ENCODE results near the gene EPHB2. TPM values are rescaled to one million over a fixed set of nuclear protein-coding genes. Genes with fewer than 3 reads are reported as not detected.

Gene EPHB2
- total RNA-seq, 3 donors from 2014 or later = 22.7 to 76.7 (median 70.8) TPM

- no peaks in the 10 kb centered on the region for H3K9me3 ChIP-seq
- H3K36me3 ChIP-seq (ENCODE audit: low read depth) = no peaks in the 10 kb centered on the region
- DNase-seq (no peak), ATAC-seq (no peak)
- no peaks in the 10 kb centered on the region for H3K4me1 ChIP-seq (ENCODE audit: low read depth)
- TF ChIP-seq, protein P1, sequence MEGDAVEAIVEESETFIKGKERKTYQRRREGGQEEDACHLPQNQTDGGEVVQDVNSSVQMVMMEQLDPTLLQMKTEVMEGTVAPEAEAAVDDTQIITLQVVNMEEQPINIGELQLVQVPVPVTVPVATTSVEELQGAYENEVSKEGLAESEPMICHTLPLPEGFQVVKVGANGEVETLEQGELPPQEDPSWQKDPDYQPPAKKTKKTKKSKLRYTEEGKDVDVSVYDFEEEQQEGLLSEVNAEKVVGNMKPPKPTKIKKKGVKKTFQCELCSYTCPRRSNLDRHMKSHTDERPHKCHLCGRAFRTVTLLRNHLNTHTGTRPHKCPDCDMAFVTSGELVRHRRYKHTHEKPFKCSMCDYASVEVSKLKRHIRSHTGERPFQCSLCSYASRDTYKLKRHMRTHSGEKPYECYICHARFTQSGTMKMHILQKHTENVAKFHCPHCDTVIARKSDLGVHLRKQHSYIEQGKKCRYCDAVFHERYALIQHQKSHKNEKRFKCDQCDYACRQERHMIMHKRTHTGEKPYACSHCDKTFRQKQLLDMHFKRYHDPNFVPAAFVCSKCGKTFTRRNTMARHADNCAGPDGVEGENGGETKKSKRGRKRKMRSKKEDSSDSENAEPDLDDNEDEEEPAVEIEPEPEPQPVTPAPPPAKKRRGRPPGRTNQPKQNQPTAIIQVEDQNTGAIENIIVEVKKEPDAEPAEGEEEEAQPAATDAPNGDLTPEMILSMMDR (IDR thresholded peaks at IDR 0.05) = no peak
- intact Hi-C loops (cut with DNase I, micrococcal nuclease) = no loop called here
- no peak overlapping the region for H3K4me3 ChIP-seq
These were observed 212.0 kb downstream of the EPHB2 start for GRCh38 chr1:22922640-22923039.

DNA sequence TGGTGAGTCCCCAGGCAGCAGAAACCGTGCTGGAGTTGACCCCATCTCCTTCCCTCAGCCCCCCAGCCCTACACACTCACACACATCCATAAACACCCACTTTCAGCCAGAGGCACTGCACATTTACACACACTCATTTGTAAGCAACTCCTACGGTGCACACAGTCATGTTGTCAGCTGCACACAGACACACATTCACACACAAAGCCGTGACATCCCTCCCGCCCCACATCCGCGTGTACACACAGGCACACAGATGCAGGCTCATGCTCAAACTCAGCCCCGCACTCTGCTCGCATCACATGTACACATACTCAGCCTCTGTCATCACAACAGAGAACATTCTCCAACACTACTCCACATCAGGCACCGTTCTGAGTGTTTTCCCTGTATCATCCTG, 214.5 kb downstream of the EPHB2 start:
- Histone ChIP-seq H3K36me3 (ENCODE audit: low read depth) (no peaks in the 10 kb centered on the region), H3K4me3 (no peak overlapping the region), H3K4me1 (ENCODE audit: low read depth) (no peaks in the 10 kb centered on the region), H3K9me3 (no peaks in the 10 kb centered on the region)
- ATAC-seq (no peak), DNase-seq (no peak)
- intact Hi-C loops (cut with DNase I, micrococcal nuclease) = no loop called here
- TF ChIP-seq, protein P1 (IDR thresholded peaks at IDR 0.05) = no peak

DNA sequence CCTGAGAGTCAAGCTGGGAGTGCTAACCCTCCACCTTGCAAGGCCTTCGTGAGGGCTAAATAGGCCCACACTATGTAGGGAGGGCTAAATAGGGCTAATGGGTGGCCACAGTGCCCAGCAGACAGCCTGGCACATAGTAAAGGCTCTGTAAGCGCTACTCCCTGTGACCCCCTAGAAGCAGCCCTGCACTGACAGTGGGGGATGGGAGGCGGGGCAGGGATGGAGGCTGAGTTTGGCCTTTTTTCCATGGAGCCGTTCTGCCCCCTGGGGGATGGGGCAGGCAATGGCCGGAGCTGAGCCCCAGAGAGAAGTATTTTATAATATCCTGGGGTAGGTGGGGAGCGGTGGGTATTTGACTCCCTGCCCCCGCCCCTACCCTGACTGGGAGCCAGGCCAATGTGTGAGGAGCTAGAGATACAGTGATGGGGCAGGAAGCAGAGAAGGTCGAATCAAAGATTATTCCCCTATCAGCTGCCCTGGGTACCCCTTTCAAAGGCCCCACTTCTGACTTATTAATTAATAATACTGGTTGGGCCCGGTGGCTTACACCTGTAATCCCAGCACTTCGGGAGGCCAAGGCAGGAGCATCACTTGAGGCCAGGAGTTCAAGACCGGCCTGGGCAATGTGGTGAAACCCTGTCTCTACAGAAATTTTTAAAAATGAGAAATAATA, 219.7 kb downstream of the EPHB2 start:
- peak in 2 of 3 donors; percentile 61 to 68 for DNase-seq
- TF ChIP-seq, protein P1 (IDR thresholded peaks at IDR 0.05) = peak; percentile 68
- ATAC-seq = peak; percentile 76
- Histone ChIP-seq H3K4me1 (ENCODE audit: low read depth) (no peaks in the 10 kb centered on the region), H3K36me3 (ENCODE audit: low read depth) (no peaks in the 10 kb centered on the region), H3K4me3 (no peak overlapping the region), H3K9me3 (no peaks in the 10 kb centered on the region)
- intact Hi-C loops (cut with DNase I, micrococcal nuclease) = no loop called here

DNA sequence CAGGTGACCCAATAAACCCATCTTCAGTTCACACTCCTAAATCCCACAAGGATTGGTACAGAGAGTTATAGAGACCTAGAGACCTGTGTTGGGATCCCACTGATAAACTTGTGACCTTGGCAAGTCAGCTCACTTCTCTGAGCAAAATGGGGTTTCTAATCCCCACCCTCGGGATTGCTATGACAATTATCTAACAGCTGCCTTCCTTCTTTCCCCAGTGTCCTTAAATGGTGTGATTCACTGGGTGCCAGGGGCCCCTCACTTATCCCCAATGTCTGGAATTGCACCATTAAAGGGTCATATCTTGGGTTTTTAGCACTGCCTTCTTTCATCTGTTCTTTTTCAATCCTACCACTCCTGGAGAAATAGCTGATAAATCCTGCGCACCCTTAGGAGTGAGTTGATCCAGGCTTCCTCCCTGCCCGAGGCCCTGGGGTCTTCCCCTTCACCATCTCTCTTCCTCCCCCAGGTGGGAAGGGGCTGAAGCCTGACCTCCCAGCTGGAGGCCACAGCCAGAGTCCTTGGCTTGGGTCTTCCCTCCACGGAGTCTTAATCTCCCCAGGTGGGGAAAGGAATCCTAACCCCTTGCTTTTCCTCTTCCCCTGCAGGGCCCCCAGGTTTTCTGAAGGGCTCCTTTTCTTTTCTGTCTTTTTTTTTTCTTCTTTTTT, 222.3 kb downstream of the EPHB2 start:
- H3K4me3 ChIP-seq = no peak overlapping the region
- intact Hi-C loops (cut with DNase I, micrococcal nuclease) = no loop called here
- DNase-seq (no peak), ATAC-seq (no peak)
- no peaks in the 10 kb centered on the region for H3K4me1 ChIP-seq (ENCODE audit: low read depth)
- no peaks in the 10 kb centered on the region for H3K36me3 ChIP-seq (ENCODE audit: low read depth)
- TF ChIP-seq, protein P1 (IDR thresholded peaks at IDR 0.05) = no peak
- H3K9me3 ChIP-seq = no peaks in the 10 kb centered on the region

DNA sequence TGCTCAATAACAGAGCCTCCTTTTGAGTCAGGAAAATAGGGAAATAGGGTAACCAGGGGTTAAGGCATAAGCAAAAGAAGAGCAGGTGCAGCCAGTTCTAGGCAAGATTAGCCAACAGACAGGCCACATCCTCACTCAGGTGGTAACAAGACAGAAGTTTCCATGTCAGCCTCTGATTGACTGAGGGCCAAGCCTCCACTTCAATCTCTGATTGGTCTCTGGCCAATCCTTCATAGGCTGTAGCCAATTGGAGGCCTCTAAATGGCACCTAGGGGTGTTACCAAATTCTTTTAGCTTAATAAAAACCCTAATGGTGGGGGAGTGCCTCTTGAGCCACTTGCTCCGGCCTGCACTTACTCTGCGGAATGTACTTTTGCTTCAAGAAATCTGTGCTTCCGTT, 224.8 kb downstream of the EPHB2 start:
- H3K9me3 ChIP-seq = no peaks in the 10 kb centered on the region
- ATAC-seq = no peak
- no peaks in the 10 kb centered on the region for H3K4me1 ChIP-seq (ENCODE audit: low read depth)
- H3K4me3 ChIP-seq = no peak overlapping the region
- intact Hi-C loops (cut with DNase I, micrococcal nuclease) = no loop called here
- TF ChIP-seq, protein P1 (IDR thresholded peaks at IDR 0.05) = no peak
- no peaks in the 10 kb centered on the region for H3K36me3 ChIP-seq (ENCODE audit: low read depth)
- DNase-seq = no peak
